ENCODE results near the gene ADGRL2.

Gene ADGRL2

GRCh38 chr1:81978945-81979344 lies 178.2 kb downstream of the ADGRL2 start:
- Histone ChIP-seq H3K36me3 (ENCODE audit: insufficient read depth) (no peaks in the 10 kb centered on the region), H3K4me2 (no peak overlapping the region), H2AFZ (ENCODE audit: low read depth) (no peak overlapping the region), H4K20me1 (ENCODE audit: insufficient read depth) (no peaks in the 10 kb centered on the region), H3K27me3 (ENCODE audit: insufficient read depth, low read depth) (no peaks in the 10 kb centered on the region), H3K79me2 (ENCODE audit: insufficient read depth, low read depth) (no peaks in the 10 kb centered on the region), H3K27ac (no peak overlapping the region), H3K4me1 (ENCODE audit: low read depth, poor library complexity, severe bottlenecking) (no peaks in the 10 kb centered on the region), H3K4me3 (IDR thresholded peaks at IDR 0.05; ENCODE audit: insufficient read depth, low read depth, low read length) (no peak overlapping the region), H3K9ac (no peak overlapping the region)
- no peak for TF ChIP-seq CTCF (conservative IDR thresholded peaks at IDR 0.05; ENCODE audit: low read depth, low read length)

GRCh38 chr1:81982523-81982922 lies 181.8 kb downstream of the ADGRL2 start:
- no peak overlapping the region for H3K9ac ChIP-seq
- H3K79me2 ChIP-seq (ENCODE audit: insufficient read depth, low read depth) = no peaks in the 10 kb centered on the region
- H4K20me1 ChIP-seq (ENCODE audit: insufficient read depth) = no peaks in the 10 kb centered on the region
- no peak overlapping the region for H3K27ac ChIP-seq
- H2AFZ ChIP-seq (ENCODE audit: low read depth) = no peak overlapping the region
- no peak overlapping the region for H3K4me3 ChIP-seq (IDR thresholded peaks at IDR 0.05; ENCODE audit: insufficient read depth, low read depth, low read length)
- H3K27me3 ChIP-seq (ENCODE audit: insufficient read depth, low read depth) = no peaks in the 10 kb centered on the region
- TF ChIP-seq CTCF (conservative IDR thresholded peaks at IDR 0.05; ENCODE audit: low read depth, low read length) = no peak
- H3K4me1 ChIP-seq (ENCODE audit: low read depth, poor library complexity, severe bottlenecking) = no peaks in the 10 kb centered on the region
- no peak overlapping the region for H3K4me2 ChIP-seq
- no peaks in the 10 kb centered on the region for H3K36me3 ChIP-seq (ENCODE audit: insufficient read depth)

- no peak overlapping the region for H2AFZ ChIP-seq (ENCODE audit: low read depth)
- no peak overlapping the region for H3K4me2 ChIP-seq
- H3K36me3 ChIP-seq (ENCODE audit: insufficient read depth) = no peaks in the 10 kb centered on the region
- no peak overlapping the region for H3K4me3 ChIP-seq (IDR thresholded peaks at IDR 0.05; ENCODE audit: insufficient read depth, low read depth, low read length)
- H3K27ac ChIP-seq = no peak overlapping the region
- no peaks in the 10 kb centered on the region for H3K27me3 ChIP-seq (ENCODE audit: insufficient read depth, low read depth)
- no peaks in the 10 kb centered on the region for H3K4me1 ChIP-seq (ENCODE audit: low read depth, poor library complexity, severe bottlenecking)
- H3K79me2 ChIP-seq (ENCODE audit: insufficient read depth, low read depth) = no peaks in the 10 kb centered on the region
- no peaks in the 10 kb centered on the region for H4K20me1 ChIP-seq (ENCODE audit: insufficient read depth)
- H3K9ac ChIP-seq = no peak overlapping the region
- TF ChIP-seq CTCF (conservative IDR thresholded peaks at IDR 0.05; ENCODE audit: low read depth, low read length) = no peak
Observed at GRCh38 chr1:81989524-81989923, 188.8 kb downstream of the ADGRL2 start.

- no peak for TF ChIP-seq CTCF (conservative IDR thresholded peaks at IDR 0.05; ENCODE audit: low read depth, low read length)
- H2AFZ ChIP-seq (ENCODE audit: low read depth) = no peak overlapping the region
- no peak overlapping the region for H3K27ac ChIP-seq
- H3K36me3 ChIP-seq (ENCODE audit: insufficient read depth) = no peaks in the 10 kb centered on the region
- H3K27me3 ChIP-seq (ENCODE audit: insufficient read depth, low read depth) = no peaks in the 10 kb centered on the region
- H3K4me3 ChIP-seq (IDR thresholded peaks at IDR 0.05; ENCODE audit: insufficient read depth, low read depth, low read length) = no peak overlapping the region
- H3K4me2 ChIP-seq = no peak overlapping the region
- H3K79me2 ChIP-seq (ENCODE audit: insufficient read depth, low read depth) = no peaks in the 10 kb centered on the region
- no peaks in the 10 kb centered on the region for H4K20me1 ChIP-seq (ENCODE audit: insufficient read depth)
- no peak overlapping the region for H3K9ac ChIP-seq
- H3K4me1 ChIP-seq (ENCODE audit: low read depth, poor library complexity, severe bottlenecking) = no peaks in the 10 kb centered on the region
Observed at GRCh38 chr1:81990241-81990640, 189.5 kb downstream of the ADGRL2 start.

GRCh38 chr1:81998165-81998564 lies 197.4 kb downstream of the ADGRL2 start:
- no peak overlapping the region for H3K4me2 ChIP-seq
- H3K27ac ChIP-seq = no peak overlapping the region

More at GRCh38 chr1:81998165-81998564, 197.4 kb downstream of the ADGRL2 start:
- Histone ChIP-seq H3K4me3 (IDR thresholded peaks at IDR 0.05; ENCODE audit: insufficient read depth, low read depth, low read length) (no peak overlapping the region), H3K9ac (no peak overlapping the region), H3K27me3 (ENCODE audit: insufficient read depth, low read depth) (no peaks in the 10 kb centered on the region), H2AFZ (ENCODE audit: low read depth) (no peak overlapping the region), H3K79me2 (ENCODE audit: insufficient read depth, low read depth) (no peaks in the 10 kb centered on the region), H3K36me3 (ENCODE audit: insufficient read depth) (no peaks in the 10 kb centered on the region), H3K4me1 (ENCODE audit: low read depth, poor library complexity, severe bottlenecking) (no peaks in the 10 kb centered on the region), H4K20me1 (ENCODE audit: insufficient read depth) (no peaks in the 10 kb centered on the region)
- TF ChIP-seq CTCF (conservative IDR thresholded peaks at IDR 0.05; ENCODE audit: low read depth, low read length) = no peak

Measured in KMS-11 (cell line).